Ovary (tissue), 9 donors: ENCODE measurements around the gene SCUBE3. TPM values are rescaled to one million over a fixed set of nuclear protein-coding genes. Genes with fewer than 3 reads are reported as not detected.

Source experiments
- DNase-seq, 5 donors: peaks; one replicate each; pipeline ENCODE4 v3.0.0-alpha.2; 2019 to 2020
- H3K27ac ChIP-seq, 2 donors: fragments of 200-600 bp; one replicate each; pipeline versions ENCODE4 v1.5.1 to v1.8.0; 2019 to 2022
- H3K27me3 ChIP-seq: fragments of 200-600 bp; one replicate; pipeline ENCODE4 v1.8.0; 2022
- H3K36me3 ChIP-seq: fragments of 200-600 bp; sonication (generic); one replicate; pipeline ENCODE4 v1.5.1; 2019
- H3K4me1 ChIP-seq: one replicate; pipeline ENCODE4 v1.8.1; 2013; ENCODE audit warnings: mild to moderate bottlenecking, moderate library complexity; ENCODE audit not compliant: insufficient read depth
- H3K4me3 ChIP-seq: fragments of 200-600 bp; sonication (generic); one replicate; pipeline ENCODE4 v1.5.1; 2017
- H3K9me3 ChIP-seq, 2 donors: fragments of 200-600 bp in 1 of 2; sonication (generic) in 1 of 2; one replicate each; pipeline versions ENCODE4 v1.5.1 to v1.8.1; 2013 to 2019; ENCODE audit warnings: mild to moderate bottlenecking in 1 of 2, moderate library complexity in 1 of 2
- EP300 ChIP-seq: sonication (generic); formaldehyde crosslinking; IDR thresholded peaks from one replicate; pipeline ENCODE4 v1.6.1; 2017; ENCODE audit warnings: antibody characterized with exemption
- POLR2A ChIP-seq: fragments of 450-650 bp; IDR thresholded peaks from one replicate; pipeline ENCODE4 v1.6.1; 2017; ENCODE audit warnings: antibody characterized with exemption, mild to moderate bottlenecking, moderate library complexity
- WGBS, 3 donors: extraction: QIAGEN DNeasy Blood & Tissue Kit in 1 of 3; methylation state at CpG; one replicate each; pipeline versions ENCODE4 v1.1.5 to v1.1.7; 2013 to 2017; 5-methylcytosine and 5-hydroxymethylcytosine counted together
- intact Hi-C, 4 donors: fragments of 100-400 bp; cut with DNase I; formaldehyde crosslinking; loops; one replicate each; pipeline versions ENCODE4 v1.11.0 to v1.15.1; 2022 to 2023
- polyA plus RNA-seq, 2 donors: library from polyadenylated mRNA; stranded (reverse); fragments of 200-250 nt in 1 of 2; fragments of 350-450 nt in 1 of 2; fragmentation: Illumina TruSeq in 1 of 2; extraction: RNeasy Lipid Tissue Mini Kit (QIAGEN cat#74804) in 1 of 2; gene quantifications; one replicate each; pipeline ENCODE4 v1.2.3, GENCODE V29; 2013 to 2014
- total RNA-seq, 7 donors: library from RNA; depleted of rRNA in 2 of 7; stranded (reverse); fragments of >200 nt in 2 of 7; fragmentation: NEBNext Ultra II Directional in 3 of 7; extraction: Animal tissue kit (Norgen Biotek cat#: 25700) in 3 of 7; gene quantifications; one replicate each; pipeline versions ENCODE4 v1.1.0 to v1.2.4, GENCODE V29; 2016 to 2023
- TF ChIP-seq, protein P1 (sequence below), 3 donors: fragments of 450-650 bp in 2 of 3; fragments of 200-600 bp in 1 of 3; IDR thresholded peaks; one replicate each; pipeline versions ENCODE4 v1.5.1 to v1.8.0; 2016 to 2022; ENCODE audit warnings: antibody characterized with exemption in 3 of 3, mild to moderate bottlenecking in 1 of 3
- donor health status: DM: no; HTN: no; CAD: no; lungs with moderate emphysema.
- donor health status: DM: no; HTN: no; CAD: no.
- donor health status: Bipolar disorder and iron deficiency.
- donor health status: DM: yes; HTN: yes; CAD: no.
- donor health status: DM: no; HTN: no; CAD: no.
- donor health status: DM: yes; HTN: yes; CAD: no.

SCUBE3 gene
- total and polyA plus RNA-seq, 9 donors = 0.08 to 3.1 (median 0.18) TPM; not detected in 1

DNA sequence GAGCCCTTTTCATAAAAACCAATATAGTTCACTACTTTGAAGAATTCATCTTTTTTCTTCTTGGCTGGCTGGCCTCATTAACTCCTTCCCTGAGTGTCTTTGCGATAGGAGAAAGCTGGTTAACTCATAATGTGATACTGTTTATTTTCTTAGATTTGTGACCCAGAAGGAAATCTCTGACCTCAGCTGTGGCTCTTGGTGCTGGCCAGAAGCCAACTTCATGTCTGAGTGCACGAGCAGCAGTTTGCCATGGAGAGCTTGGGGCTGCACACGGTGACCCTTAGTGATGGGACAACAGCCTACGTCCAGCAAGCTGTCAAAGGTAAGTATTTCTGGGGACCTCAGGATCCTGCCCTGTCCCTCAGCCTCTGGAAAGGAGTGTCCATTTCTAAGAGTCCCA lies 67.1 kb downstream of the SCUBE3 start:
- Histone ChIP-seq H3K9me3 (no peaks in the 10 kb centered on the region), H3K27ac (no peak overlapping the region), H3K4me1 (no peaks in the 10 kb centered on the region), H3K36me3 (no peaks in the 10 kb centered on the region), H3K27me3 (no peaks in the 10 kb centered on the region), H3K4me3 (no peak overlapping the region)
- intact Hi-C loops = no loop called here
- WGBS, 3 donors = 57 to 65% (median 64%) methylated on average over 4 of the region's 4 CpGs
- TF ChIP-seq POLR2A = no peak
- TF ChIP-seq, protein P1, sequence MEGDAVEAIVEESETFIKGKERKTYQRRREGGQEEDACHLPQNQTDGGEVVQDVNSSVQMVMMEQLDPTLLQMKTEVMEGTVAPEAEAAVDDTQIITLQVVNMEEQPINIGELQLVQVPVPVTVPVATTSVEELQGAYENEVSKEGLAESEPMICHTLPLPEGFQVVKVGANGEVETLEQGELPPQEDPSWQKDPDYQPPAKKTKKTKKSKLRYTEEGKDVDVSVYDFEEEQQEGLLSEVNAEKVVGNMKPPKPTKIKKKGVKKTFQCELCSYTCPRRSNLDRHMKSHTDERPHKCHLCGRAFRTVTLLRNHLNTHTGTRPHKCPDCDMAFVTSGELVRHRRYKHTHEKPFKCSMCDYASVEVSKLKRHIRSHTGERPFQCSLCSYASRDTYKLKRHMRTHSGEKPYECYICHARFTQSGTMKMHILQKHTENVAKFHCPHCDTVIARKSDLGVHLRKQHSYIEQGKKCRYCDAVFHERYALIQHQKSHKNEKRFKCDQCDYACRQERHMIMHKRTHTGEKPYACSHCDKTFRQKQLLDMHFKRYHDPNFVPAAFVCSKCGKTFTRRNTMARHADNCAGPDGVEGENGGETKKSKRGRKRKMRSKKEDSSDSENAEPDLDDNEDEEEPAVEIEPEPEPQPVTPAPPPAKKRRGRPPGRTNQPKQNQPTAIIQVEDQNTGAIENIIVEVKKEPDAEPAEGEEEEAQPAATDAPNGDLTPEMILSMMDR (IDR thresholded peaks at IDR 0.05) = no peak
- TF ChIP-seq EP300 = no peak
- no peak for DNase-seq

DNA sequence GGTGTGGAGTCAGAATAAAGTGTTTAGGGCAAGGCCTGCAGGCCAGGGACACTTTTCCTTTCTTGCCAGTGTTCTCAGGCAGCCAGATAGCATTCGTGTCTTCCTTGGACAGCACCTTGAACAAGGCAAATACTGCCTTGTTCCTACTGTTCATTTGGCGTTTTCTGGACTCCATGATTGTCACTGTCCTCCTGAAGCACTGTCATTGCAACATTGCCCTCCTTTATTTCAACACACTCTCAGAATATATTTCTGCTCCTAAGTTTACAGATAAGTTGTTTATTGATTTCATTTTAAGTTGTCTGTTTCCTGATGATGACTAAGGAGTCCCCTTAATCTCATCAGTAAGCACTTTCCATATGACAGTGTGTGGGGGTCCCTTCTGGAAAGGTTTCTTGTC lies 68.7 kb downstream of the SCUBE3 start:
- H3K4me1 ChIP-seq = no peaks in the 10 kb centered on the region
- peaks cover 2% of the 10 kb centered on the region for H3K36me3 ChIP-seq
- intact Hi-C loops = no loop called here

DNA sequence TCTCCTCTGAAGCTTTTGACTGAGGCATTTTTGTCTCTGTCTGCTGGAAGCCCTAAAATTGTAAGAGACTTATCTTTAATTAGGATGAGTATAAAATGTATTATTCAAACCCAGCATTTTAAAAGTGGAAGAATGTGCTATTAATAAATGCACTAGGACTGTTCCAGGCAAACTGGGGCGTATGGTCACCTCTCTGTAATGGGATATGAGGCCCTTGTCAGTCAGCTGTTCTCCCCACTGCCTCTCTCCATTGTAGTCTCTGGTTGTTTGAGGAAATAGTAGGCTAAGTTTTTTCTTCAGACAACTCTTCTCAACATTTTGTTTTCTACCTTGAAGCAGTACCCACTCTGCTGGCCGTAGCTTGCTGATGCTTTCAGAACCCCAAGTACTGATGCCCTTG lies 69.6 kb downstream of the SCUBE3 start:
- Histone ChIP-seq H3K27me3 (no peaks in the 10 kb centered on the region), H3K4me1 (no peaks in the 10 kb centered on the region), H3K4me3 (no peak overlapping the region), H3K27ac (no peak overlapping the region), H3K36me3 (peaks cover 2% of the 10 kb centered on the region), H3K9me3 (no peaks in the 10 kb centered on the region)
- intact Hi-C loops = no loop called here
- TF ChIP-seq, protein P1 (IDR thresholded peaks at IDR 0.05) = no peak
- TF ChIP-seq POLR2A = no peak
- WGBS, 3 donors = 71 to 86% (median 83%) methylated on average over 2 of the region's 2 CpGs
- DNase-seq = no peak

More for the DNA sequence above, 68.7 kb downstream of the SCUBE3 start:
- no peak overlapping the region for H3K27ac ChIP-seq
- H3K9me3 ChIP-seq = no peaks in the 10 kb centered on the region
- DNase-seq = no peak
- WGBS, 3 donors = 86 to 93% (median 88%) methylated on average over 2 of the region's 2 CpGs
- H3K27me3 ChIP-seq = no peaks in the 10 kb centered on the region
- H3K4me3 ChIP-seq = no peak overlapping the region
- TF ChIP-seq, protein P1 (IDR thresholded peaks at IDR 0.05) = no peak
- TF ChIP-seq POLR2A (no peak), EP300 (no peak)

DNA sequence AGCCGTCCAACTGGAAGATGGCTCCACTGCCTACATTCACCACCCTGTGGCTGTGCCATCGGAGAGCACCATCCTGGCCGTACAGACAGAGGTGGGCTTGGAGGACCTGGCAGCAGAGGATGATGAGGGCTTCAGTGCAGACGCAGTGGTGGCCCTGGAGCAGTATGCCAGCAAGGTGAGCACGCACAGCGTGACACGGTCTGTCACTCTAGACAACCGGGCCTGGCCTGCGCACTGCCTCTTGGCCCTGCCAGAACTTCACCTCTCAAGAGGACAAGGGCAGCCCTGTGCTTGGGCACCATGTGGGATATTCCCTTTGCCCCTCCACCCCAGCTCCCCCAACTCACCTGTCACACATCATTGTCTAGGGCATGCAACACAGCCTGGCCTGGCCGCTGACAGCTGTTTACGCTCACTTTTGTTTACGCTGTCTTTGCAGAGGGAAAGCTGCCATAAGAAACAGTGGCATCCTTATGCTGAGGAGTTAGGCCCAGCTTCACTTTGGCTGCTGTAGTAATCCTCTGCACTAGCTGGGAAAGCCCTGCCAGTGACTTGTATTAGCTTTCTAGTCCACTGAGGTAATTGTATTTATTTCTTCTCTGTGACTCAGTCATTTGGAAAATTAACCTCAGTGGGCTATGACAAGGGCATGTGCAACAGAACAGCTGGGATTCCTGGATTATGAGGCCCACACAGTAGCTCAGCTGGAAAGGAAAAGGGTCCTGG lies 74.1 kb downstream of the SCUBE3 start:
- H3K27me3 ChIP-seq = no peaks in the 10 kb centered on the region
- no peaks in the 10 kb centered on the region for H3K9me3 ChIP-seq
- whole genome bisulfite sequencing, 3 donors = 85 to 91% (median 88%) methylated on average over 12 of the region's 12 CpGs
- intact Hi-C loops = no loop called here
- DNase-seq = no peak
- H3K4me3 ChIP-seq = no peak overlapping the region
- H3K36me3 ChIP-seq = peaks cover 2% of the 10 kb centered on the region
- H3K4me1 ChIP-seq = no peaks in the 10 kb centered on the region
- no peak overlapping the region for H3K27ac ChIP-seq
- TF ChIP-seq POLR2A (no peak), EP300 (no peak)
- TF ChIP-seq, protein P1 (IDR thresholded peaks at IDR 0.05) = no peak
